DND-41 (cell line): ENCODE results near the gene MIGA2.

ENCODE experiments used
- ATAC-seq: fragments of 200-7000 bp; cut with Tn5 transposase; 3 replicates; pipeline ENCODE4 v1.9.1; 2021; ENCODE audit warnings: low read depth; ENCODE audit not compliant: insufficient read depth
- DNase-seq: peaks from one replicate; pipeline ENCODE4 v3.0.0-alpha.2; 2020
- H2AFZ ChIP-seq: 2 replicates; pipeline ENCODE4 v1.6.0; 2012; ENCODE audit warnings: low read depth, low read length
- H3K27ac ChIP-seq: 2 replicates; pipeline ENCODE4 v1.5.1; 2012; ENCODE audit warnings: low read length, inconsistent platforms
- H3K27me3 ChIP-seq: fragments of 200-600 bp; sonication (generic); 2 replicates; pipeline ENCODE4 v1.6.0; 2012; ENCODE audit warnings: low read length, mild to moderate bottlenecking, inconsistent platforms; ENCODE audit not compliant: insufficient read depth, poor library complexity
- H3K36me3 ChIP-seq: 2 replicates; pipeline ENCODE4 v1.5.1; 2012; ENCODE audit warnings: low read length, inconsistent platforms; ENCODE audit not compliant: insufficient read depth
- H3K4me1 ChIP-seq: 2 replicates; pipeline ENCODE4 v1.5.1; 2012; ENCODE audit warnings: mild to moderate bottlenecking, low read length; ENCODE audit not compliant: insufficient read depth
- H3K4me2 ChIP-seq: 2 replicates; pipeline ENCODE4 v1.6.0; 2012; ENCODE audit warnings: mild to moderate bottlenecking, moderate library complexity, low read length, inconsistent platforms; ENCODE audit not compliant: insufficient read depth
- H3K4me3 ChIP-seq, 2 experiments: fragments of 200-600 bp in 1 of 2; shearing (Covaris generic) in 1 of 2; 2 replicates each; pipeline ENCODE4 v1.5.1; 2012 to 2016; ENCODE audit warnings: inconsistent platforms in 2 of 2, low read length in 2 of 2, mild to moderate bottlenecking in 2 of 2, low read depth in 1 of 2, moderate library complexity in 1 of 2
- H3K79me2 ChIP-seq: 2 replicates; pipeline ENCODE4 v1.6.0; 2012; ENCODE audit warnings: low read length, inconsistent platforms; ENCODE audit not compliant: insufficient read depth
- H3K9ac ChIP-seq: 2 replicates; pipeline ENCODE4 v1.6.0; 2012; ENCODE audit warnings: low read depth, mild to moderate bottlenecking, inconsistent platforms, low read length, moderate library complexity
- H3K9me3 ChIP-seq: 2 replicates; pipeline ENCODE4 v1.5.1; 2012; ENCODE audit warnings: low read length, moderate library complexity, mild to moderate bottlenecking, inconsistent platforms; ENCODE audit not compliant: insufficient read depth, severe bottlenecking
- H4K20me1 ChIP-seq: 2 replicates; pipeline ENCODE4 v1.6.0; 2012; ENCODE audit warnings: low read length; ENCODE audit not compliant: insufficient read depth
- CTCF ChIP-seq: IDR thresholded peaks from 2 replicates; pipeline ENCODE4 v1.5.1; 2012; ENCODE audit warnings: borderline replicate concordance, low read length, moderate library complexity, mild to moderate bottlenecking; ENCODE audit not compliant: poor library complexity, severe bottlenecking; ENCODE audit errors: extremely low read depth
- EZH2 ChIP-seq: IDR thresholded peaks from 3 replicates; pipeline ENCODE4 v1.6.1; 2012; ENCODE audit warnings: borderline replicate concordance, low read depth, mild to moderate bottlenecking, moderate library complexity, low read length, inconsistent platforms; ENCODE audit not compliant: severe bottlenecking

MIGA2 gene

GRCh38 chr9:129113645-129114304, 77.3 kb downstream of the MIGA2 start:
- 0 out of 2 replicates have a peak overlapping the region, but pooled peaks have one; percentile 2 for H3K4me2 ChIP-seq
- no peaks in the 10 kb centered on the region; the same call in 1 of the 2 replicates for H3K36me3 ChIP-seq
- H3K4me1 ChIP-seq, result peaks cover 32% of the 10 kb centered on the region
- no peak overlapping the region for H3K27ac ChIP-seq
- no peak overlapping the region for H3K4me3 ChIP-seq
- H3K9ac ChIP-seq, result no peak overlapping the region
- H3K9me3 ChIP-seq, result no peaks in the 10 kb centered on the region
- H3K27me3 ChIP-seq, result no peaks in the 10 kb centered on the region
- H3K79me2 ChIP-seq, result peaks cover 74% of the 10 kb centered on the region
- TF ChIP-seq CTCF, result no peak
- TF ChIP-seq EZH2, result no peak
- no peak for DNase-seq
- no peaks in the 10 kb centered on the region; the same call in 1 of the 2 replicates for H4K20me1 ChIP-seq
- no peak for ATAC-seq
- no peak overlapping the region for H2AFZ ChIP-seq

GRCh38 chr9:129118799-129119198, 82.4 kb downstream of the MIGA2 start:
- H3K4me3 ChIP-seq, result no peak overlapping the region
- no peak overlapping the region for H2AFZ ChIP-seq
- ATAC-seq (no peak), DNase-seq (no peak)
- no peaks in the 10 kb centered on the region for H3K27me3 ChIP-seq
- H3K9ac ChIP-seq, result no peak overlapping the region
- 0 out of 2 replicates have a peak, but pooled peaks cover 7% of the 10 kb centered on the region for H3K4me1 ChIP-seq
- peaks cover 9% of the 10 kb centered on the region; the same call in 1 of the 2 replicates for H4K20me1 ChIP-seq
- H3K9me3 ChIP-seq, result no peaks in the 10 kb centered on the region
- H3K36me3 ChIP-seq, result peaks cover 32% of the 10 kb centered on the region
- H3K79me2 ChIP-seq, result peaks cover 67% of the 10 kb centered on the region
- no peak overlapping the region for H3K27ac ChIP-seq
- TF ChIP-seq EZH2 (no peak), CTCF (no peak)
- H3K4me2 ChIP-seq, result no peak overlapping the region

GRCh38 chr9:129121483-129121882, 85.1 kb downstream of the MIGA2 start:
- no peak for DNase-seq

More at GRCh38 chr9:129121483-129121882, 85.1 kb downstream of the MIGA2 start:
- no peak overlapping the region for H2AFZ ChIP-seq
- H4K20me1 ChIP-seq, result peaks cover 14% of the 10 kb centered on the region; the same call in 1 of the 2 replicates
- H3K4me1 ChIP-seq, result no peaks in the 10 kb centered on the region
- peaks cover 51% of the 10 kb centered on the region for H3K36me3 ChIP-seq
- no peak for TF ChIP-seq CTCF
- no peak for TF ChIP-seq EZH2
- H3K4me3 ChIP-seq, result no peak overlapping the region
- H3K27me3 ChIP-seq, result no peaks in the 10 kb centered on the region
- H3K9ac ChIP-seq, result no peak overlapping the region
- no peak for ATAC-seq
- no peaks in the 10 kb centered on the region for H3K9me3 ChIP-seq
- peaks cover 50% of the 10 kb centered on the region for H3K79me2 ChIP-seq
- no peak overlapping the region for H3K4me2 ChIP-seq
- H3K27ac ChIP-seq, result no peak overlapping the region
